ENCODE results near the gene LMOD3.

DNA sequence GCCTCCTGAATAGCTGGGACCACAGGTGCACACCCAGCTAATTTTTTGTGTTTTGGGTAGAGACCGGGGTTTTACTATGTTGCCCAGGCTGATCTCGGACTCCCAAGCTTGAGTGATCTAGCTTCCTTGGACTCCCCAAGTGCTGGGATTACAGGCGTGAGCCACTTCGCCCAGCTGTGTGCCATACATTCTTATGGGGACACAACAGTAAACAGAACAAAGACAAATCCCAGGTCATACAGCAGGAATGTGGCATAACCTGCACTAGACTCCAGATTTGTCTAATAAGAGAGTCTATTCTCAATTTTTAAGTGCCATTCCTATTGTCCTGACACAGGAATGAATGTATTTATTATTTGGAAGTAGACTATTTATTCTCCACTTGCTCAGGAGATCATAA is 20.0 kb downstream of the LMOD3 start:
- TF ChIP-seq, protein P1, sequence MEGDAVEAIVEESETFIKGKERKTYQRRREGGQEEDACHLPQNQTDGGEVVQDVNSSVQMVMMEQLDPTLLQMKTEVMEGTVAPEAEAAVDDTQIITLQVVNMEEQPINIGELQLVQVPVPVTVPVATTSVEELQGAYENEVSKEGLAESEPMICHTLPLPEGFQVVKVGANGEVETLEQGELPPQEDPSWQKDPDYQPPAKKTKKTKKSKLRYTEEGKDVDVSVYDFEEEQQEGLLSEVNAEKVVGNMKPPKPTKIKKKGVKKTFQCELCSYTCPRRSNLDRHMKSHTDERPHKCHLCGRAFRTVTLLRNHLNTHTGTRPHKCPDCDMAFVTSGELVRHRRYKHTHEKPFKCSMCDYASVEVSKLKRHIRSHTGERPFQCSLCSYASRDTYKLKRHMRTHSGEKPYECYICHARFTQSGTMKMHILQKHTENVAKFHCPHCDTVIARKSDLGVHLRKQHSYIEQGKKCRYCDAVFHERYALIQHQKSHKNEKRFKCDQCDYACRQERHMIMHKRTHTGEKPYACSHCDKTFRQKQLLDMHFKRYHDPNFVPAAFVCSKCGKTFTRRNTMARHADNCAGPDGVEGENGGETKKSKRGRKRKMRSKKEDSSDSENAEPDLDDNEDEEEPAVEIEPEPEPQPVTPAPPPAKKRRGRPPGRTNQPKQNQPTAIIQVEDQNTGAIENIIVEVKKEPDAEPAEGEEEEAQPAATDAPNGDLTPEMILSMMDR (IDR thresholded peaks at IDR 0.05; ENCODE audit: insufficient read depth, low read length): no peak
- TF ChIP-seq POLR2AphosphoS5 (IDR thresholded peaks at IDR 0.05; ENCODE audit: low read depth): no peak
- no peak for TF ChIP-seq GABPA (IDR thresholded peaks at IDR 0.05; ENCODE audit: low read depth)
